HEK293 (cell line): Measurements from ENCODE around the gene CAV2.

Source experiments
- CTCF ChIA-PET: fragments of 350-600 bp; formaldehyde crosslinking; extraction: SDS; loops from one replicate; lab custom pipeline; 2021; ENCODE audit warnings: antibody characterized with exemption; lab: Yijun Ruan, JAX
- POLR2A ChIA-PET: fragments of 300-600 bp; formaldehyde crosslinking; extraction: SDS; loops from one replicate; lab custom pipeline; 2020; ENCODE audit warnings: antibody characterized with exemption, inconsistent platforms; lab: Yijun Ruan, JAX
- H3K27ac ChIP-seq: fragments of 200-500 bp; sonication (Bioruptor generic); 2 replicates; pipeline ENCODE4 v1.5.1; 2014; ENCODE audit warnings: low read depth, low read length, control low read depth, inconsistent platforms; ENCODE audit errors: extremely low read depth
- H3K36me3 ChIP-seq, 2 experiments: fragments of 200-500 bp in 1 of 2; sonication (Bioruptor generic) in 1 of 2; 1 replicate in 1 of 2; 2 replicates in 1 of 2; pipeline ENCODE4 v1.5.1; 2014 to 2017; ENCODE audit warnings: inconsistent platforms in 2 of 2, low read length in 2 of 2; ENCODE audit not compliant: control insufficient read depth in 2 of 2, insufficient read depth in 1 of 2
- H3K4me1 ChIP-seq: fragments of 200-500 bp; sonication (Bioruptor generic); 2 replicates; pipeline ENCODE4 v1.5.1; 2014; ENCODE audit warnings: mild to moderate bottlenecking, low read length, inconsistent platforms; ENCODE audit not compliant: control insufficient read depth, insufficient read depth
- H3K4me3 ChIP-seq: 2 replicates; pipeline ENCODE4 v1.5.1; 2011; ENCODE audit warnings: low read depth, mild to moderate bottlenecking, control low read depth, low read length, moderate library complexity
- H3K9me3 ChIP-seq: fragments of 200-500 bp; sonication (Bioruptor generic); 2 replicates; pipeline ENCODE4 v1.5.1; 2014; ENCODE audit warnings: low read depth, low read length, inconsistent platforms; ENCODE audit not compliant: control insufficient read depth, insufficient read depth
- IKZF3 ChIP-seq: fragments of 450-650 bp; IDR thresholded peaks from 2 replicates; pipeline ENCODE4 v1.5.0; 2018; ENCODE audit warnings: missing biosample characterization, mild to moderate bottlenecking, missing genetic modification characterization, moderate library complexity
- ZNF140 ChIP-seq: fragments of 450-650 bp; formaldehyde crosslinking; IDR thresholded peaks from 2 replicates; pipeline ENCODE4 v1.5.1; 2016; ENCODE audit warnings: missing biosample characterization, missing genetic modification characterization
- ZNF16 ChIP-seq: fragments of 450-650 bp; formaldehyde crosslinking; IDR thresholded peaks from 2 replicates; pipeline ENCODE4 v1.5.1; 2016; ENCODE audit warnings: low read depth, missing biosample characterization, missing genetic modification characterization
- ZNF214 ChIP-seq: fragments of 450-650 bp; formaldehyde crosslinking; IDR thresholded peaks from 2 replicates; pipeline ENCODE4 v1.5.1; 2017; ENCODE audit warnings: missing biosample characterization, mild to moderate bottlenecking, missing genetic modification characterization, borderline replicate concordance
- ZNF248 ChIP-seq: fragments of 450-650 bp; formaldehyde crosslinking; IDR thresholded peaks from 2 replicates; pipeline ENCODE4 v1.5.1; 2017; ENCODE audit warnings: missing biosample characterization, missing genetic modification characterization
- ZNF266 ChIP-seq: fragments of 450-650 bp; formaldehyde crosslinking; IDR thresholded peaks from 2 replicates; pipeline ENCODE4 v1.5.1; 2016; ENCODE audit warnings: missing biosample characterization, missing genetic modification characterization, low read depth
- ZNF426 ChIP-seq: fragments of 450-650 bp; formaldehyde crosslinking; IDR thresholded peaks from 2 replicates; pipeline ENCODE4 v1.5.1; 2017; ENCODE audit warnings: missing biosample characterization, missing genetic modification characterization, mild to moderate bottlenecking, inconsistent platforms, moderate library complexity
- ZNF514 ChIP-seq: fragments of 450-650 bp; formaldehyde crosslinking; IDR thresholded peaks from 2 replicates; pipeline ENCODE4 v1.5.1; 2016; ENCODE audit warnings: missing biosample characterization, missing genetic modification characterization
- ZNF529 ChIP-seq: fragments of 450-650 bp; formaldehyde crosslinking; IDR thresholded peaks from 2 replicates; pipeline ENCODE4 v1.5.1; 2017; ENCODE audit warnings: missing genetic modification characterization, missing biosample characterization; ENCODE audit not compliant: insufficient replicate concordance
- ZNF555 ChIP-seq: fragments of 450-650 bp; formaldehyde crosslinking; conservative IDR thresholded peaks from 2 replicates; pipeline ENCODE4 v1.5.1; 2017; ENCODE audit warnings: missing biosample characterization, mild to moderate bottlenecking, missing genetic modification characterization, inconsistent platforms
- ZNF571 ChIP-seq: fragments of 450-650 bp; formaldehyde crosslinking; IDR thresholded peaks from 2 replicates; pipeline ENCODE4 v1.5.0; 2017; ENCODE audit warnings: missing biosample characterization, missing genetic modification characterization
- ZNF623 ChIP-seq: fragments of 450-650 bp; formaldehyde crosslinking; IDR thresholded peaks from 2 replicates; pipeline ENCODE4 v1.5.1; 2016; ENCODE audit warnings: missing biosample characterization, missing genetic modification characterization
- ZNF658 ChIP-seq: fragments of 450-650 bp; formaldehyde crosslinking; IDR thresholded peaks from 2 replicates; pipeline ENCODE4; 2016; ENCODE audit warnings: missing biosample characterization, missing genetic modification characterization
- ZNF701 ChIP-seq: fragments of 450-650 bp; formaldehyde crosslinking; IDR thresholded peaks from 2 replicates; pipeline ENCODE4 v1.5.1; 2016; ENCODE audit warnings: missing biosample characterization, missing genetic modification characterization
- TF ChIP-seq, protein P1 (sequence below): fragments of 450-650 bp; formaldehyde crosslinking; IDR thresholded peaks from 2 replicates; pipeline ENCODE4 v1.5.1; 2016; ENCODE audit warnings: missing biosample characterization, missing genetic modification characterization
- TF ChIP-seq, protein P2 (sequence below): fragments of 450-650 bp; formaldehyde crosslinking; IDR thresholded peaks from 2 replicates; pipeline ENCODE4 v1.5.1; 2017; ENCODE audit warnings: missing biosample characterization, missing genetic modification characterization
- TF ChIP-seq, protein P3 (sequence below): fragments of 450-650 bp; formaldehyde crosslinking; conservative IDR thresholded peaks from 2 replicates; pipeline ENCODE4 v1.5.1; 2016; ENCODE audit warnings: low read depth, missing biosample characterization, missing genetic modification characterization
- TF ChIP-seq, protein P4 (sequence below): fragments of 450-650 bp; formaldehyde crosslinking; IDR thresholded peaks from 2 replicates; pipeline ENCODE4 v1.5.1; 2017; ENCODE audit warnings: missing biosample characterization, missing genetic modification characterization
- TF ChIP-seq, protein P5 (sequence below): fragments of 450-650 bp; formaldehyde crosslinking; IDR thresholded peaks from 2 replicates; pipeline ENCODE4 v1.5.1; 2017; ENCODE audit warnings: missing biosample characterization, missing genetic modification characterization
- TF ChIP-seq, protein P6 (sequence below): fragments of 450-650 bp; formaldehyde crosslinking; IDR thresholded peaks from 2 replicates; pipeline ENCODE4 v1.5.1; 2016; ENCODE audit warnings: missing biosample characterization, missing genetic modification characterization
- TF ChIP-seq, protein P7 (sequence below): fragments of 450-650 bp; formaldehyde crosslinking; IDR thresholded peaks from 2 replicates; pipeline ENCODE4 v1.5.1; 2016; ENCODE audit warnings: missing biosample characterization, missing genetic modification characterization, low read depth

Gene CAV2

DNA sequence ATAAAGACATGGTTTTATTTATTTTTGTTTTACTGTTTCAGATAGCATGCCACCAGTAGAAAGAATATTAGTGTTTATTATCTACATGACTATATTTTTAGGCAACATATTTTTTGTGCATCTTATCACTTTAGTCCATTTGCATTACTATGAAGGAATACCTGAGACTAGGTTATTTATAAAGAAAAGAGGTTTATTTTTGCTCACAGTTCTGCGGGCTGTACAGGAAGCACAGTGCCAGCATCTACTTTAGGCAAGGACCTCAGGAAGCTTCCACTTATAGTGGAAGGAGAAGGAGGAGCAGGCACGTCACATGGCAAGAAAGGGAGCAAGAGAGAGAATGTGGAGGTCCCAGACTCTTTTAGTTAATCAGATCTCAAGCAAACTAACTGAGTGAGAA lies 5.7 kb downstream of the CAV2 start:
- H3K27ac ChIP-seq, result no peak overlapping the region
- H3K9me3 ChIP-seq, result no peaks in the 10 kb centered on the region
- TF ChIP-seq, protein P1, sequence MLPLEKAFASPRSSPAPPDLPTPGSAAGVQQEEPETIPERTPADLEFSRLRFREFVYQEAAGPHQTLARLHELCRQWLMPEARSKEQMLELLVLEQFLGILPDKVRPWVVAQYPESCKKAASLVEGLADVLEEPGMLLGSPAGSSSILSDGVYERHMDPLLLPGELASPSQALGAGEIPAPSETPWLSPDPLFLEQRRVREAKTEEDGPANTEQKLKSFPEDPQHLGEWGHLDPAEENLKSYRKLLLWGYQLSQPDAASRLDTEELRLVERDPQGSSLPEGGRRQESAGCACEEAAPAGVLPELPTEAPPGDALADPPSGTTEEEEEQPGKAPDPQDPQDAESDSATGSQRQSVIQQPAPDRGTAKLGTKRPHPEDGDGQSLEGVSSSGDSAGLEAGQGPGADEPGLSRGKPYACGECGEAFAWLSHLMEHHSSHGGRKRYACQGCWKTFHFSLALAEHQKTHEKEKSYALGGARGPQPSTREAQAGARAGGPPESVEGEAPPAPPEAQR, result no peak
- TF ChIP-seq ZNF514 (tag by site-specific recombination) (no peak), IKZF3 (tag by site-specific recombination) (no peak), ZNF16 (tag by site-specific recombination) (no peak), ZNF529 (tag by site-specific recombination) (no peak), ZNF214 (tag by site-specific recombination) (no peak), ZNF248 (tag by site-specific recombination) (no peak), ZNF701 (tag by site-specific recombination) (no peak), ZNF266 (no peak)
- TF ChIP-seq, protein P2, sequence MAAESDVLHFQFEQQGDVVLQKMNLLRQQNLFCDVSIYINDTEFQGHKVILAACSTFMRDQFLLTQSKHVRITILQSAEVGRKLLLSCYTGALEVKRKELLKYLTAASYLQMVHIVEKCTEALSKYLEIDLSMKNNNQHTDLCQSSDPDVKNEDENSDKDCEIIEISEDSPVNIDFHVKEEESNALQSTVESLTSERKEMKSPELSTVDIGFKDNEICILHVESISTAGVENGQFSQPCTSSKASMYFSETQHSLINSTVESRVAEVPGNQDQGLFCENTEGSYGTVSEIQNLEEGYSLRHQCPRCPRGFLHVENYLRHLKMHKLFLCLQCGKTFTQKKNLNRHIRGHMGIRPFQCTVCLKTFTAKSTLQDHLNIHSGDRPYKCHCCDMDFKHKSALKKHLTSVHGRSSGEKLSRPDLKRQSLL (tag by site-specific recombination), result no peak
- TF ChIP-seq, protein P3, sequence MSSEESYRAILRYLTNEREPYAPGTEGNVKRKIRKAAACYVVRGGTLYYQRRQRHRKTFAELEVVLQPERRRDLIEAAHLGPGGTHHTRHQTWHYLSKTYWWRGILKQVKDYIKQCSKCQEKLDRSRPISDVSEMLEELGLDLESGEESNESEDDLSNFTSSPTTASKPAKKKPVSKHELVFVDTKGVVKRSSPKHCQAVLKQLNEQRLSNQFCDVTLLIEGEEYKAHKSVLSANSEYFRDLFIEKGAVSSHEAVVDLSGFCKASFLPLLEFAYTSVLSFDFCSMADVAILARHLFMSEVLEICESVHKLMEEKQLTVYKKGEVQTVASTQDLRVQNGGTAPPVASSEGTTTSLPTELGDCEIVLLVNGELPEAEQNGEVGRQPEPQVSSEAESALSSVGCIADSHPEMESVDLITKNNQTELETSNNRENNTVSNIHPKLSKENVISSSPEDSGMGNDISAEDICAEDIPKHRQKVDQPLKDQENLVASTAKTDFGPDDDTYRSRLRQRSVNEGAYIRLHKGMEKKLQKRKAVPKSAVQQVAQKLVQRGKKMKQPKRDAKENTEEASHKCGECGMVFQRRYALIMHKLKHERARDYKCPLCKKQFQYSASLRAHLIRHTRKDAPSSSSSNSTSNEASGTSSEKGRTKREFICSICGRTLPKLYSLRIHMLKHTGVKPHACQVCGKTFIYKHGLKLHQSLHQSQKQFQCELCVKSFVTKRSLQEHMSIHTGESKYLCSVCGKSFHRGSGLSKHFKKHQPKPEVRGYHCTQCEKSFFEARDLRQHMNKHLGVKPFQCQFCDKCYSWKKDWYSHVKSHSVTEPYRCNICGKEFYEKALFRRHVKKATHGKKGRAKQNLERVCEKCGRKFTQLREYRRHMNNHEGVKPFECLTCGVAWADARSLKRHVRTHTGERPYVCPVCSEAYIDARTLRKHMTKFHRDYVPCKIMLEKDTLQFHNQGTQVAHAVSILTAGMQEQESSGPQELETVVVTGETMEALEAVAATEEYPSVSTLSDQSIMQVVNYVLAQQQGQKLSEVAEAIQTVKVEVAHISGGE (tag by site-specific recombination), result no peak
- TF ChIP-seq, protein P4, sequence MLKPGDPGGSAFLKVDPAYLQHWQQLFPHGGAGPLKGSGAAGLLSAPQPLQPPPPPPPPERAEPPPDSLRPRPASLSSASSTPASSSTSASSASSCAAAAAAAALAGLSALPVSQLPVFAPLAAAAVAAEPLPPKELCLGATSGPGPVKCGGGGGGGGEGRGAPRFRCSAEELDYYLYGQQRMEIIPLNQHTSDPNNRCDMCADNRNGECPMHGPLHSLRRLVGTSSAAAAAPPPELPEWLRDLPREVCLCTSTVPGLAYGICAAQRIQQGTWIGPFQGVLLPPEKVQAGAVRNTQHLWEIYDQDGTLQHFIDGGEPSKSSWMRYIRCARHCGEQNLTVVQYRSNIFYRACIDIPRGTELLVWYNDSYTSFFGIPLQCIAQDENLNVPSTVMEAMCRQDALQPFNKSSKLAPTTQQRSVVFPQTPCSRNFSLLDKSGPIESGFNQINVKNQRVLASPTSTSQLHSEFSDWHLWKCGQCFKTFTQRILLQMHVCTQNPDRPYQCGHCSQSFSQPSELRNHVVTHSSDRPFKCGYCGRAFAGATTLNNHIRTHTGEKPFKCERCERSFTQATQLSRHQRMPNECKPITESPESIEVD (tag by site-specific recombination), result no peak
- POLR2A ChIA-PET, result no interaction called here
- H3K4me3 ChIP-seq, result no peak overlapping the region
- CTCF ChIA-PET, result interaction anchor here (0.6 to 1.1 kb wide), 2 partner anchors 21 to 113 kb away, joined by 3 read pairs; no protein-coding TSS in a partner anchor
- H3K36me3 ChIP-seq, result peaks cover 7 to 16% of the 10 kb centered on the region in 2 experiments
- H3K4me1 ChIP-seq, result peaks cover 4% of the 10 kb centered on the region; the same call in 1 of the 2 replicates

DNA sequence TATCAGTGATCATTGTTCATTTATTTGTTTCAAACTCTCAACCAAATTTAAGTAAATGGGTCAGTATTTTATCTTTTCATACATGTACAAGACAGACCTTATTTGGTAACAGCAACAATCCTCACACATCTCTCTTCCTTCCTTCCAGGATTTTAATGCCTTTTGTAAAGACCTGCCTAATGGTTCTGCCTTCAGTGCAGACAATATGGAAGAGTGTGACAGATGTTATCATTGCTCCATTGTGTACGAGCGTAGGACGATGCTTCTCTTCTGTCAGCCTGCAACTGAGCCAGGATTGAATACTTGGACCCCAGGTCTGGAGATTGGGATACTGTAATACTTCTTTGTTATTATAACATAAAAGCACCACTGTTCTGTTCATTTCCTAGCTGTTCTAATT lies 6.3 kb downstream of the CAV2 start:
- Histone ChIP-seq H3K36me3 (peaks cover 7 to 16% of the 10 kb centered on the region in 2 experiments), H3K4me1 (peaks cover 10% of the 10 kb centered on the region; the same call in 1 of the 2 replicates), H3K9me3 (no peaks in the 10 kb centered on the region), H3K27ac (no peak overlapping the region), H3K4me3 (no peak overlapping the region)
- ChIA-PET CTCF (no interaction called here), POLR2A (no interaction called here)
- TF ChIP-seq ZNF140 (tag by site-specific recombination) (no peak), ZNF658 (no peak), ZNF555 (no peak), ZNF623 (tag by site-specific recombination) (no peak), ZNF571 (tag by site-specific recombination) (no peak), ZNF426 (tag by site-specific recombination) (no peak)
- TF ChIP-seq, protein P5, sequence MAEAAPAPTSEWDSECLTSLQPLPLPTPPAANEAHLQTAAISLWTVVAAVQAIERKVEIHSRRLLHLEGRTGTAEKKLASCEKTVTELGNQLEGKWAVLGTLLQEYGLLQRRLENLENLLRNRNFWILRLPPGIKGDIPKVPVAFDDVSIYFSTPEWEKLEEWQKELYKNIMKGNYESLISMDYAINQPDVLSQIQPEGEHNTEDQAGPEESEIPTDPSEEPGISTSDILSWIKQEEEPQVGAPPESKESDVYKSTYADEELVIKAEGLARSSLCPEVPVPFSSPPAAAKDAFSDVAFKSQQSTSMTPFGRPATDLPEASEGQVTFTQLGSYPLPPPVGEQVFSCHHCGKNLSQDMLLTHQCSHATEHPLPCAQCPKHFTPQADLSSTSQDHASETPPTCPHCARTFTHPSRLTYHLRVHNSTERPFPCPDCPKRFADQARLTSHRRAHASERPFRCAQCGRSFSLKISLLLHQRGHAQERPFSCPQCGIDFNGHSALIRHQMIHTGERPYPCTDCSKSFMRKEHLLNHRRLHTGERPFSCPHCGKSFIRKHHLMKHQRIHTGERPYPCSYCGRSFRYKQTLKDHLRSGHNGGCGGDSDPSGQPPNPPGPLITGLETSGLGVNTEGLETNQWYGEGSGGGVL (tag by site-specific recombination), result no peak
- TF ChIP-seq, protein P6, sequence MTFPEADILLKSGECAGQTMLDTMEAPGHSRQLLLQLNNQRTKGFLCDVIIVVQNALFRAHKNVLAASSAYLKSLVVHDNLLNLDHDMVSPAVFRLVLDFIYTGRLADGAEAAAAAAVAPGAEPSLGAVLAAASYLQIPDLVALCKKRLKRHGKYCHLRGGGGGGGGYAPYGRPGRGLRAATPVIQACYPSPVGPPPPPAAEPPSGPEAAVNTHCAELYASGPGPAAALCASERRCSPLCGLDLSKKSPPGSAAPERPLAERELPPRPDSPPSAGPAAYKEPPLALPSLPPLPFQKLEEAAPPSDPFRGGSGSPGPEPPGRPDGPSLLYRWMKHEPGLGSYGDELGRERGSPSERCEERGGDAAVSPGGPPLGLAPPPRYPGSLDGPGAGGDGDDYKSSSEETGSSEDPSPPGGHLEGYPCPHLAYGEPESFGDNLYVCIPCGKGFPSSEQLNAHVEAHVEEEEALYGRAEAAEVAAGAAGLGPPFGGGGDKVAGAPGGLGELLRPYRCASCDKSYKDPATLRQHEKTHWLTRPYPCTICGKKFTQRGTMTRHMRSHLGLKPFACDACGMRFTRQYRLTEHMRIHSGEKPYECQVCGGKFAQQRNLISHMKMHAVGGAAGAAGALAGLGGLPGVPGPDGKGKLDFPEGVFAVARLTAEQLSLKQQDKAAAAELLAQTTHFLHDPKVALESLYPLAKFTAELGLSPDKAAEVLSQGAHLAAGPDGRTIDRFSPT (tag by site-specific recombination), result no peak
- TF ChIP-seq, protein P7, sequence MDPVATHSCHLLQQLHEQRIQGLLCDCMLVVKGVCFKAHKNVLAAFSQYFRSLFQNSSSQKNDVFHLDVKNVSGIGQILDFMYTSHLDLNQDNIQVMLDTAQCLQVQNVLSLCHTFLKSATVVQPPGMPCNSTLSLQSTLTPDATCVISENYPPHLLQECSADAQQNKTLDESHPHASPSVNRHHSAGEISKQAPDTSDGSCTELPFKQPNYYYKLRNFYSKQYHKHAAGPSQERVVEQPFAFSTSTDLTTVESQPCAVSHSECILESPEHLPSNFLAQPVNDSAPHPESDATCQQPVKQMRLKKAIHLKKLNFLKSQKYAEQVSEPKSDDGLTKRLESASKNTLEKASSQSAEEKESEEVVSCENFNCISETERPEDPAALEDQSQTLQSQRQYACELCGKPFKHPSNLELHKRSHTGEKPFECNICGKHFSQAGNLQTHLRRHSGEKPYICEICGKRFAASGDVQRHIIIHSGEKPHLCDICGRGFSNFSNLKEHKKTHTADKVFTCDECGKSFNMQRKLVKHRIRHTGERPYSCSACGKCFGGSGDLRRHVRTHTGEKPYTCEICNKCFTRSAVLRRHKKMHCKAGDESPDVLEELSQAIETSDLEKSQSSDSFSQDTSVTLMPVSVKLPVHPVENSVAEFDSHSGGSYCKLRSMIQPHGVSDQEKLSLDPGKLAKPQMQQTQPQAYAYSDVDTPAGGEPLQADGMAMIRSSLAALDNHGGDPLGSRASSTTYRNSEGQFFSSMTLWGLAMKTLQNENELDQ (tag by site-specific recombination), result no peak
